Medulla oblongata (tissue), 1 donor: Measurements from ENCODE around the gene ZNF385C.
A peak's percentile ranks its signal among the peaks of the same experiment; 100 is the strongest.

Experiments
- DNase-seq: peaks from one replicate; pipeline ENCODE4 v3.0.0-alpha.2; 2015; ENCODE audit errors: extremely low spot score

The ZNF385C gene

DNA sequence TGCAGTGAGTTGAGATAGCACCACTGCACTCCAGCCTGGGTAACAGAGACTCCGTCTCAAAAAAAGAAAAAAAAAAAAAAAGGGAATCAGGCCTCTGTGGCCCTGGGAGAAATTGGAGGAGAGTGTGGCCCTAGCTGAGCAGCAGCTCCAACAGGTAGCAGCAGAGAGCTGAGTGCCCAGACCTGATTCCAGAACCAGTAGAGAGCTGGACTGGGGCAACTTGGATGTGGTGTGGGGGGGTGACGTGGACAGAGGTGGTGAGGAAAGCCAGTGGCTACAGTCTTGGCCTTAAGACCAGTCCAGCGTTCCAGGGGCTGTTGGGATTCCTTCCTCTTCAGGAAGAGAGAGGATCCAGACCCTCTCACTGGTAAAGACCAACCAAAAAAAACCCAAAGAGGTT, 26.0 kb upstream of the ZNF385C start:
- no peak for DNase-seq

DNA sequence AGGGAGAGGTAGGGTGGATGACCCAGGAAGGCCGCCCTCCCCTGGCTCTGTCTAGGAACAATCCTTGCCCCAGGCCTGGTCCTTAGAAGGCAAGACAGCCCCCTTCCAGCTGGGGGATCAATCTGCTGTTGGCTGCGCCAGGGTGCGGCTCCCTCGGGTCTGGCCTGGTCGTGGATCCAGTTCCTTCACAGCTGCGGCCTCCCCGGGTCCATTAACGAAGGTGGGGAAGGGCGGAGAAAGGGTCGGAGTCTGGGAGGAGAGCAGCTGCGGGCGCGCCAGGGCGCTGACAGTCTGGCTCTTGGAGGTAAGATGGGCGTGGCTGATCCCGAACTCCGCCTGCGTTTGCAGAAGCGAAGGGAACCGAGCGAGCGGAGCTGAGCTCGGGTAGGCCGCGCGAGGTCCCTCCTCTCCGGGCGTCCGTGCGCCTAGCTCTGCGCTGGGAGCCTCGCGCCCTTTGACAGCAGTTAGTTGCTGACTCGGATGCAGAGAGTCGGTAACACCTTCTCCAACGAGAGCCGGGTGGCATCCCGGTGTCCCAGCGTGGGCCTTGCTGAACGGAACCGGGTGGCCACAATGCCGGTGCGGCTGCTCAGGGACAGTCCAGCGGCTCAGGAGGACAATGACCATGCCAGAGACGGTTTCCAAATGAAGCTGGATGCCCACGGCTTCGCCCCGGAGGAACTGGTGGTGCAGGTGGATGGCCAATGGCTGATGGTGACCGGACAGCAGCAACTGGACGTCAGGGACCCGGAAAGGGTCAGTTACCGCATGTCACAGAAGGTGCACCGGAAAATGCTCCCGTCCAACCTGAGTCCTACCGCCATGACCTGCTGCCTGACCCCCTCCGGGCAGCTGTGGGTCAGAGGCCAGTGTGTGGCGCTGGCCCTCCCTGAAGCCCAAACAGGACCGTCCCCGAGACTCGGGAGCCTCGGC, 24.4 kb upstream of the ZNF385C start, which contains the start of gene HSPB9:
HSPB9 (plus strand) TSS at position 434 of the 933 bp plus-strand sequence; CDS start at position 481, 47 bp downstream.
- no peak for DNase-seq

DNA sequence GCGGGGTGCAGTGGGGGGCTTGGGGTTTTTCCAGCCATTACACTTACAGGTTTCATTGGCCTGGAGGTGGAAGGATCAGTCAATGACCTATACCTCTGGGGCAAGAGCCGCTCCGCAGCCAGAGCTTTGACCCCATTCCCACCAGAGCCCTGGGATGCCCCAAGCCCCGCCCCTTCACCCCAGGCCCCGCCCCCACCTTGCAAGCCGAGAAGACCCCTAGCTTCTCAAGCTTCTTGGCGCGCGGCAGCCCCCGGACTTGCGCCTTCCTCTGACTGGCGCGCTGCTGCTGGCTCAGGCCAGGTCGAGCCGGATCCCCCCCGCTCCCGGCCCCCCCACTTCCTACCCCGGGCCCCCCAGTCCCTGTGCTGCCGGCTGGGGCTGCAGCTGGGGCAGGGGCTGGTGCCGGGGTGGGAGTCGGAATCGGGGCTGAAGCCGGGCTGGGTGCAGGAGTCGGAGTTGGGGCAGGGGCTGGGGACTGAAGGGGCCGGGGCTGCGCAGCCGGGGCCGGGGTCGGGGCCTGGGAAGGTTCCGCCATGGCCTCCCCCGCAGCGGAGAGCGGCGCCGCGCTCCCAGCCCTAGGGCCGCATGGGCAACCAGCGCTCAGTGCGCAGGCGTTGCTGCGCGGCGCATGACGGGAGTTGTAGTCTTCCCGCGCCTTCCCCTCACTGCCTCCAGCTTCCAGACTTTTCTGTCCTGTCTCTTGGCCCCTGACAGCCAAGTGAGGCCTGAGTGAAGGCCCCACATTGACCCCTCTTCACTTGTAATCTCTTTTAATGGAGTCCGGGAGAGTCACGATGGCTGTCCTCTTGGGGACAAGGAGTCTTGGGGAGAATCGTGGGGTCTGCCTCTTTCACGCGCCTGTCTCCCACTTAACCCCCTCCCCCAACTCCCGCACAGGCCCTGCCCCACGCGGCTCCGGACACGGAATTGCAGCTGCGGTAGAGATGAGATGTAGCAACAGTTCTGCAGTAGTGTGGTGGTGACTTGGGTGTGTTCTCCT, 22.8 kb upstream of the ZNF385C start, which contains the start of gene KAT2A:
KAT2A (minus strand) TSS at position 598 of the 1,000 bp plus-strand sequence; CDS start at position 535, 63 bp downstream.
- peak; percentile 93 for DNase-seq

DNA sequence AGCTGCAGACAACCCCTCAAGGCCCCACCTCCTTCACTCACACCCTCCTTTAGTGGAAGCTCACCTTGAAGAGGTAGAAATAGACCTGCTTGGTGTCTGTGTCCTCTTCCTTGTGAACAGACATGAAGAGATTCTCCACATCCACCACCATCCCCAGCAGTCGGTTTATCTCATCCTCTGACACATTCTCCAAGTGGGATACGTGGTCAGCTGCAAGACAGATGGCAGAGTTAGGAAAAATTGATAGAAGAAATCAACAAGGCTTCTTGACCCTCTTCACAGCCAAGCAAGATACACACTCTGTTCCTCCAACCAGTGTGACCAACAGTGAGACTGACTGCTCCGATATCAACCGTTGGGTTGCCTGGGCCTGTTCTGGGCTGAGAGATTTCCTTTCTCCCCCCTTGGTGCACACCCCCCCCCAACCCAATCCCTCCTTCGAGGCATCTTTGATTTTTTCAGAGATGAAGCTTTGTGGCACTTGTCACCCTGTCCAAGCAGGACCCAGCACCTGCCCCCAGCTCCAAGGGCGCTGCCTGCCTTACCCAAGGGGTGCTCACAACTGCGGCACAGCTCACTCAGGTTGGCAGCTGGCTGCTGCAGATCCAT, 22.0 kb upstream of the ZNF385C start:
- no peak for DNase-seq

DNA sequence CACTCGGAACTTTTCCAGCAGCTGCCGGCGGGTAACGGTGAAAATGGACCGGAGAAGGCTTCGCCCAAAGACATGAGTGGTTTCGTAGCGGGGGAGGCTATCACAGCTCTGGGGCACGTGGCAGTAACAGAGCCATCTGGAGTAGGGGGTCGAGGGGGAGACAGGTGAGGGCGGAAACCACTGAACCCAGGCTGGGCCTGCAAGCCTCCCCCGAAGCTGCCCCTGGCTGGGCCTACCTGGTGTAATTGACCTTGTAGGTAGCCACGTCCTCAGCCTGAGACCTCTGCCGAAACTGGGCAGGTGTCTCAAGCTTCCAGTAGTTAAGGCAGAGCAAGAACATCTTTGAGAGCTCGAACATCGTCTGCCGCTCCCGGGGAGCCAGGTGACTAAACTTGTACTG, 21.0 kb upstream of the ZNF385C start:
- no peak for DNase-seq

DNA sequence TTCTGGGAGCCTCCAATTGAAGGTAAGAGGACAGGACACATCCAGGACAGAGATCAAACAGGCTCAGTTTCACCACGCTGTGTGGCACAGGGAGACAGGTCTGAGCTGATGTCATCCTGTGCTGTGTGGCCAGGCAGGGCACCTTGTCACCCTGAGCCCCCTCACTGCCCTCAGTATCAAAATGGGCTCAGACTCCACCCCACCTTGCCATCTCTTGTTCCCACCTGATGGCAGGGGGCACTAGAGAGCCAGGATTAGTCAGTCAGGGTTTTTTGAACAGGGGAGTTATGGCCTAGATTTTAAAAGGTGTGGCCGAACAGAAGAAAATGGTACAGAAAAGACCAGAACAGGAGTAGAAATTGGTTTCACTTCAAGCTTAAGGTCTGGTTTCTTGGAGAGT, 20.3 kb upstream of the ZNF385C start:
- DNase-seq = no peak

DNA sequence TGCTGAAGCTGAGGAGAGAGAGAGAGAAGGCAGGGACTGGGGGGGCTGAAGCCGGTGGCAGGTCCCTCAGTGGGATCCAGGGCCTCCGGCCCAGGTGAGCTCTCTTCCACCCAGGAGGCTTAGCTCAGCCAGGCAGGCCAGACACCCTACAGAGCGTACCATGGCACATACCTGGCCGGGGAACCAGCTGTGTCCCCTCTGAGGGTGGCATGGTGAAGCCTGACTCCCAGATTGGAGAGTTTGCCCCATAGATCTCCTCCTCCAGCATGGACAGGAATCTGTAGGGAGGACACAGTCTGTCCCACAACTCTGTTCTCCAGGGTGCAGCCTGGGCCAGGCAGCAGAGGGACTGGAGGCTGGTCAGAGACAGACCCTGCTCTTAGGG, 19.8 kb upstream of the ZNF385C start:
- no peak for DNase-seq

DNA sequence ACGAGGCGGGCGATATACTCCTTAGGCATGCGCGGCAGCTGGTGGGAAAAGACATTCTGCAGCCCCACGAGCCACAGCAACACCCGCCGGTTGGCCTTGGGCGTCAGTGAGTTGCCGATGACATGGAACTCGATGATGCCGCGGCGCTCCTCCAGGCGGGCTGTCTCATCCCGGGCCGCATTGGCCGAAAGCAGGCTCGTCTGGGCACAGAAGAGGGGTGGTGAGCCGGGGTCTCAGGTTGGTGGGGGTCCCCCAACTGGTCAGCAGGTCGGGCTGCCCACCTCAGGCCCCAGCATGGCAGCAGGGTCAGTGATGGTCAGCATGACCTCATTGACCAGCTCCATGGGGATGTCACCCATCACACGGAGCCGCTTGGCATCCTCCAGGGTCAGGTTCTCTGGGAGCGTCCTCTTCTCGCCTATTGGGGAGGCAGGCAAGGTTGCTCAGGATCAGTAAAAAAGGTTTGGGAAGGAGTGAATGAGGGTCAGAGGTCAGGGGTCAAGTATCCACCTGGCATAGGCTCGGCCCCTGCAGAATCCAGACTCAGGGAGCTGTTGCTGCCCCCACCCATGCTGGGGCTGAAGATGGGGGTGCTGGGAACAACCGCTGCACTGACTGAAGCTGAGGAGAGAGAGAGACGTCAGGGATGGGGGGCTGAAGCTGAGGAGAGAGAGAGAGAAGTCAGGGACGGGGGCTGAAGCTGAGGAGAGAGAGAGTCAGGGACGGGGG, 19.3 kb upstream of the ZNF385C start:
- no peak for DNase-seq

DNA sequence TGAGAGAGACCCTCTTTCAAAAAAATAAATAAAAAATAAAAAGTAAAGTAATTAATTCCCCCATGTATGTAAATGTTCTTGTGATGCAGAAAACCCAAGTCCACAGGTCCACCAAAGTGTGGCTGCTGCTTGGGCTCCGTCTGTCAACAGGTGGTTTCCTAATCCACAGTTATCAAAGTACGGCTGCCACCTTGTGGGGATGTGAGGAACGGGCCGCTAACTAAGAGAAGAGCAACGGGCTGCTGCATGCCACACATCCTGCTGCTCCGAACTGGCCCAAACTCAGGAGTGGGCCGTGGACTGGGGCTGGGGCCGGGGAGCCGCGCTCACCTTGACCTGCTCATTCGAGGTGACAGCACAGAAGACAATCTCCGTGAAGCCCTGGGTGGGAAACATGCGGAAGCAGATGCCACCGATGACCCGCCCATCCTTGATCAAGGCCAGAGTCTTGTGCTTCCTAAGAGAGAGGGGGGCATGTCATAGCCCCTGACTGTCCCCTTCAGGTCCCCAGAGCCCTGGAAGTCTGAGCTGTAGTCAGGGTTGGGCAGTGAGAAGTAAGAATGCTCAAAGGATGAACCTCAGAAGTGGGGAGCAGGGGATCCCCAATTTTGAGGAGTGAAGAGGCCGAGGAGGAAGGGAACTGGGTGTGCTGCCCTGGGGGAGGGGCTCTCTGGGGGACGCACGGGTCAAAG, 18.6 kb upstream of the ZNF385C start:
- peak; percentile 86 for DNase-seq

DNA sequence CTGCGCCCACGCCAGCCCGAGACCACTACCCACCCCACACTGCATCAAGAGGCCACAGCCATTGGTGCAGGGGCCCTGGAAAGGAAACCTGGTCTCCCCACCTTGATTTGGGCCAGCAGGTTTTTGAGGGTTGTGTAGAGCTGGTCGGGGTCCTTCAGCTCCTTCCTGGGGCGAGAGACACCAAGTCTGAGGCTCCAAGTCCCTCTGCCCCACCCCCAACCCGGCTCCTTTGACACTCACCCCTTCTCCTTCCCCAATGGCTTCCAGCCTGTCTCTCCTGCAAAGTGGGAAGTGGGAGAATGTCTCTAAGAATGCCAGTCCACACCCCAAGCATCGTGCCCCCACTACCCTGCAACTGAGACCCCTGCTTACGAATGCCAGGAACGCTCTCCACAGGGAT, 15.8 kb upstream of the ZNF385C start:
- no peak for DNase-seq

DNA sequence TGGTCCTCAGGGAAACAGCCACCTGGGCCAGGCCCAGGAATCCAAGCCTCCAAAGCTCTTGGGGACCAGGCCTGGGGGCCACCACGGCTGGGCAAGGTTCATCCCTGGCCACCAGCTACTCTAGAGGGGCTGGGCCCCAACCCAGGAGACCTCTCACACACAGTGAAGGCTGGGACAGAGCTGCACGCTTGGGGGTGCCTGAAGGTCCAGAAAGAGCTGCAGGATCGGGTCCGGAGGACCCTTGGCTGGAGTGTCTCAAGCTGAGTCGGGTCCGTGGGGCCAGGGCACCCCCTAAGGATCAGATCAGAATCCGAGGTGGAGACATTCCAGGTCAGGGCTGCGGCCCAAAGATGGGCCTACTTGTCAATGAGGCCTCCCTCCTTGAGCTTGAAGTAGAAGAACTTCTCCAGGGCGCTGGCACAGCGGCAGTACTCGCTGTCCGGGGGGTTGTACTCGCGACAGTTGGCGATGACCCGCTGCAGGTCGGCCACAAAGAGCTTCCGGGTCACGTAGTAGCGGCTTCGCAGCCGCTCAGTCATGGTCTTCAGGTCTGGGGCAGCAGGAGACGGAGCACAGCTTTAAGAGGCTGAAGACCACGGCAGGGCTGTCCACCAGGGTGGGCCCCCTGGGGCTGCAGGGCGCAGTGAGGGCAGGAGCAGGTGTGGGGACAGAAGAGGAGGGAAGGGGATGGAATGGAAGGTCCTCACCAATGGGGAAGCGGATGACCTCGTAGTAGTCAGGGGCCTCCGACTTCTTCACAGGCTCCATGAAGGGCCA, 15.2 kb upstream of the ZNF385C start:
- no peak for DNase-seq

DNA sequence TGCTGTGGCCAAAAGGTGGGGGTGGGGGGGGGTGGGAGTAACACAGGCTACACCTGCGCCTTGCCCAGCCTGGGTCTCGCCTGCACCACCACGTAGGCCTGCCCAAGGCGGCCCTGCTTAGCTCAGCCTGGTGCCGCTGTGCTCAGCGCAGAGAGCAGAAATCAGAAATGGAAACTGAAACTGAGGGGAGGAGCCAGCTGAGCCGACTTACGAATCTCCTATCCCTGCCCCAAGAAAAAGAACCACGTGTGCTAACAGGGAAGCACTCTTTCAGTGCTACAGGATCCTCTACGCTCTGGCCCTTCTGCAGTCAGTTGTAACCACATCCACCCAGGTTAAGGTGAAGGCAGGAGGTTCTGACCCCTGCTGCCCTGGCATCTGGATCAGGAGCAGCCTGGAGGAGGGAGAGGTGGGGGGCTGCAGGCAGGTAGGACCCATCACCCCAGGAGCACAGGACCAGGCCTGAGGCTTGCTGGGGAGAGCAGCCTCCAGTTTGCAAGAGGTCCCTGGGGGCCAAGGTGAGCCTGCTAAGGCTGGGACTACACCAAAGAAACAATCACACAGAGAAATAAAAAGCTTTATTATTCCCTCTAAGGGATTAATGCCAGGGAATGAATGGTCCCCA, 14.4 kb upstream of the ZNF385C start, which contains the start of gene DHX58:
DHX58 (minus strand) TSS at position 163 of the 625 bp plus-strand sequence. CDS start 822 bp downstream, outside the sequence.
- peak; percentile 88 for DNase-seq

DNA sequence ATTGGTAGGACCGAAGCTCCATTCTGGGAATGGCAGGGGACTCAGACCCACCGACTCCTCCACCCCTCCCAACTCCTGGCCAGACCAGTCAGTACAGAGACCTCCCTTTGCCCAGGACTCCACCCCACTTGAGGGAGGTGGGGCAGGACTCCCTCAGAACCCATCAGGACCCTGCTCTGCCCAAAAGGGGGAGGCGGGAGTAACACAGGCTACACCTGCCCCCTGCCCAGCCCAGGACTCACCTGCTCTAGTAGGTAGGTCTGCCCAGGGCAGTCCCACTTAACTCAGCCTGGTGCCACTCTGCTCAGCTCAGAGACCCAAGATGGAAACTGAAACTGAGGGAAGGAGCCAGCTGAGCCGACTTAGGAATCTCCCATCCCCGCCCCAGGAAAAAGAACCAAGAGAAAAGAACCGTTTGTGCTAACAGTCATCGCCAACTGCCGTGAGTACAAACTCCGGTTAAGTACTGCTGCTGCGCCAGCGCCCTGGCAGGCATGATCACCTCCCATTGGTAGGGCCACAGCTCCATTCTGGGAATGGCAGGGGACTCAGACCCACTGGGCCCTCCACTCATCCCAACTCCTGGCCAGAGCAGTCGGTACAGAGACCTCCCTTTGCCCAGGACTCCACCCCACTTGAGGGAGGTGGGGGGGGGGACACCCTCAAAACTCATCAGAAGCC, 13.7 kb upstream of the ZNF385C start:
- peak; percentile 28 for DNase-seq

DNA sequence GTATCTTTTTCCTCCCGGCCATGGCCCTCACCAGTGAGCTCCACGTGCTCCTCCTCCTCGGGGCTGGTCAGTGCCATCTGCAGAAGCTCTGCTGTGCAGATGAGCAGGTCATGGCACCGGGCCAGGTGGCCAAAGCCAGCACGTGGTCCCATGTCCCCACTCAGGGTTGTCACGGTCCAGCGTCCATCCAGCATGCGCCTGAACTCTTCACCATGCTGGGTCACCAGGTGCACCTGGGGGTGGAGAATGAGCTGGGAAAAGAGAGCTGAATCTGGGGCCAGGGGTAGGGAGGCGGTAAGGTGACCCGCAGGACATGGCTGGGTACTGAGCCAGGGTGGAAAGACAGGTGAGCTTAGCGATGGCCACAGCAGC, 13.0 kb upstream of the ZNF385C start:
- no peak for DNase-seq

DNA sequence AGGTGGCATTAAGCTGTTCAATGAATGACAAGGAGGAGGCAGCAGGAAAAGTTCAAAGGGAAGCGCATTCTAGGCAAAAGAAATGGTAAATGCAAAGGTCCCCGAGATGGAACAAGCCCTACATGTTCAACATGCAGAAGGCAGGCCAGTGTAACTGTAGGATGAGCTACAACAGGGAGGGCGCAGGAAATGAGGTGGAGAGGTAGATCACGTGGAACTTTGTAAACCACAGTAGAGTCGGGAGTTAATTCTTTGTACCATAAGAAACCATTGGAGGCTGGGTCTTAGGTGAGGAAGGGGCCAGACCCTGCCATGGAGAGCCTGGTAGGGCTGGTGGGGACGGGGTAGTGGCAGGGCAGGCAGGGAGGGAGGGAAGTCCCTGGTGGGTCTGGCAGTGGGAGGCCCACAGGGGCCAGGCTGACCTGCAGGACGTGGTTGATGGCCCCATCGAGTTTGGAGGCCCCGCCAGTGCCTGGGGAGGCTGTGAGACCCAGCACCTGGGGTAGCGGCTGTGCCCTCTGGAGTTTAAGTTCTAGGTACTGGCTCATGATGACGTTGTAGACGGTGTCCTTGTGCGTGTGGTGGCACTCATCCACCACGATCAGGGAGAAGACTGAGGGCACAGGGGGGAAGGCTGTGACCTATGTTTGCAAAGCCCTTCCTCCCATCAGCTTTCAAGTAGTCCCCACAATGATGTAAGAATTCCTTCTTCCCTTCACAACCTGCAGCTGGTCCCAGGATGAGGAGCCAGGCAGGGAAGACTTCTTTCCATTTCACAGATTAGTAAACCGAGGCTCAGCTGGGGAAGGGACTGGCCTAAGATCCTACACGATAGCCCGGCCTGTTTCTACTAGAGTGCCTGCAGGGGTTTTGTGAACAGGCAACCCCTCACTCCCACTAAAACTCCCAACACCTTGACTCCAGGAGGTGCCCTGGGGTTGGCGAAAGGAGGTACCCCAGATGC, 12.3 kb upstream of the ZNF385C start:
- DNase-seq = no peak

DNA sequence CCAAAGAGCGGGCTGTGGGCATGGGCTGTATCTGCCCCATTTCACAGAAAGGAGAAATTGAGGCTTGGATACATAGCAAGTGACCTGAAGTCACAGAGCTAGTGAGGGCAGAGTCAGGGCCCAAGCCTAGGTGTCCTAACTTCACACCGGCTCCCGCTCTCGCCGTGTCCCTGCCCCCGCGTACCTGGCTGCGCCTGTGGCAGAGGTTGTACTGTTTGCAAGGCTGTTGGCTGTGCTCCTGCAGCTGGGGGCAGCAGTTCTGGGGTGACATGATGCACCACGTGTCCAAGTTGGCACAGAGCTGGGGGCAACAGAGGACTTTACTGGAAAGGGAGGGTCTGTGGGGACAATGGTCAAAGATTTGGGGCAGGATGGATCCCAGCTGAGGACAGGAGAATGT, 10.8 kb upstream of the ZNF385C start:
- no peak for DNase-seq
